HAP-1 (cell line): ENCODE data around the gene MTIF3.

Experiments
- DNase-seq, 2 experiments: peaks; one replicate each; pipeline ENCODE4 v3.0.0-alpha.2; 2016 to 2020; ENCODE audit warnings: low spot score in 2 of 2
- H3K27me3 ChIP-seq: fragments of 250-450 bp; sonication (Bioruptor Pico); 2 replicates; pipeline ENCODE4 v1.5.1; 2020; ENCODE audit warnings: low read depth, mild to moderate bottlenecking, moderate library complexity
- H3K36me3 ChIP-seq: fragments of 250-450 bp; sonication (Bioruptor Pico); replicated peaks from 2 replicates; pipeline ENCODE4 v1.5.1; 2020; ENCODE audit warnings: mild to moderate bottlenecking
- H3K4me1 ChIP-seq: fragments of 250-450 bp; sonication (Bioruptor Pico); 2 replicates; pipeline ENCODE4 v1.5.1; 2020; ENCODE audit warnings: mild to moderate bottlenecking
- H3K4me3 ChIP-seq: fragments of 250-450 bp; sonication (Bioruptor Pico); 2 replicates; pipeline ENCODE4 v1.5.1; 2020; ENCODE audit warnings: mild to moderate bottlenecking, moderate library complexity
- H3K9me3 ChIP-seq: fragments of 250-450 bp; sonication (Bioruptor Pico); 2 replicates; pipeline ENCODE4 v1.5.1; 2020; ENCODE audit warnings: mild to moderate bottlenecking, moderate library complexity
- in situ Hi-C: fragments of 300-500 bp; cut with MboI; formaldehyde crosslinking; loops from 3 replicates; pipeline ENCODE4 v1.14.3; 2020; ENCODE audit warnings: low sequenced_read_pairs, inconsistent platforms, mixed read lengths

Gene MTIF3, protein sequence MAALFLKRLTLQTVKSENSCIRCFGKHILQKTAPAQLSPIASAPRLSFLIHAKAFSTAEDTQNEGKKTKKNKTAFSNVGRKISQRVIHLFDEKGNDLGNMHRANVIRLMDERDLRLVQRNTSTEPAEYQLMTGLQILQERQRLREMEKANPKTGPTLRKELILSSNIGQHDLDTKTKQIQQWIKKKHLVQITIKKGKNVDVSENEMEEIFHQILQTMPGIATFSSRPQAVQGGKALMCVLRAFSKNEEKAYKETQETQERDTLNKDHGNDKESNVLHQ

DNA sequence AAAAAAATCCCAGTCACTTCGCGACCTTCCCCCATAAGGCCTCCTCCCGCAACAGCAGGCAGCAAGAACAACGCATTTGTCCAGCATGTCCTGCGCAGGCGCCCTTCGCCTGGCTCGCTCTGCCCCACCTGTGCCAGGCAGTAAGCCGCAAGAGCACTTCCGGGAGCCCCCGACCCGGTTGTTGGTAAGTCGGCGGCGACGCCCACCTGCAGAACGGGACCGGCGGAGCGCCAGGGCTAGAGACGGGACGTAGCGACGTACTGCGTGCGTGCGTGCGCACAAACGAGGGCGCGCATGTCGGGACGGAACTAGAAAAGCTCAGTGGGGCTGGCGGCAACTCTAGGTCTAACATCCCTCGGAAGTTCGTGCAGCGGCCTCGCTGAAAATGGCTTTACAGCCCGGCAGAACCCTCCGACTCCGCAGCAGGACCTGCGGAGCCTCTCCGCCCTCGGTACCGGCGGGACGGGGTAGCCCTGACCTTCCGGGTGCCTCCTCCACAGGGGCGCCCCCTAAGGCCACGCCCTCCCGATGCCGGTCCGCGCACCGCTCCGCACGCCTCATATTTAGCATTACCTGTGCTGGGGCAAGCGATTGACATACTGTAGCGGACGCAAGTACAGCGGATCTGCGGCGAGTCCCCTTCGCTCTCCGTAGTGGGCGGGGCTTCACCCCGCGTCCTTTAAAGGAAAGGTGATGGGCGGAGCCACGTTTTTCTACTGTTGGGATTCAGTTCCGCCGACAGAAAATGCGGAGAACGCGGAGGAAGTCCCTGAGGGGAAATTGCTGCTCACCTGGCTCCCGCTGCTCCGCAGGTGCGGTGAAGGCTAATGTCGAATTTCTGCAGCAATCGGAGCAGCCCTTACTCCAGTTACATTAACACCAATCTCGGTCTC lies at the start of gene MTIF3:
Gene MTIF3, minus strand, starts transcription at position 629 of the 893 bp plus-strand sequence. CDS start 10,116 bp downstream, outside the sequence.
- H3K27me3 ChIP-seq: no peaks in the 10 kb centered on the region
- H3K36me3 ChIP-seq: no peaks in the 10 kb centered on the region
- no peaks in the 10 kb centered on the region for H3K9me3 ChIP-seq
- no peaks in the 10 kb centered on the region; the same call in 1 of the 2 replicates for H3K4me1 ChIP-seq
- peak; percentile 86 to 96 for DNase-seq
- in situ Hi-C loops: no loop called here
- H3K4me3 ChIP-seq: peak within 1 kb of the TSS; percentile 77

DNA sequence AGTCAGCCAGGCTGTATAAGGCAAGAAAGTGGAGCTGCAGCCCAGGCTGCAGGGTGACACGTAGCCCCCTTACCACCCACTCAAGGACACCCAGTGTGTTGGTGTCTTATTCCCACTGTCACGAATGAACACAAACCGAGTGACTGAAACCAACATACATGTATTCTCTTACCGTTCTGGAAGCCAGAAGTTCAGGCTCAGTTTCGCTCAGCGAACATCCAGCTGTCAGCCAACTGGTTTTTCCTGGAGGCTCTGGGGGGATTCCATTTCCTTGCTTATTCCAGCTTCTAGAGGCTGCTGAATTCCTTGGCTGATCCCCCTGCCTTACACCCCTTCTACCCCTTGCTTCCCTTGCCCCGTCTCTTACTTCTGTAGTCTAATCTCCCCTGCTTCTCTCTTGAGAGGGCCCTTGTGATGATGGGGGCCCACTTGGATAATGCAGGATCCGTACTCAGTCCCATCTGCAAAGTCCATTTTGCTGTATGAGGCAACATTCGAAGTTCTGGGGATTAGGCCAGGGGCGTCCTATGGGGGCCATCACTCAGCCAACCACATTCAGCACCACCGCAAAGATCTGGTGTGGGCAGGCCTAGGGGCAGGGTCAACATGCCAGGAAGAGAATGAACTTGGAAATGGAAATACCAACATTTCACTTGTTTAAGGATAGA lies 47.3 kb upstream of the MTIF3 start:
- no peak overlapping the region for H3K4me3 ChIP-seq
- H3K4me1 ChIP-seq: peaks cover 2% of the 10 kb centered on the region; the same call in 1 of the 2 replicates
- no peaks in the 10 kb centered on the region for H3K36me3 ChIP-seq
- H3K27me3 ChIP-seq: no peaks in the 10 kb centered on the region
- no peak for DNase-seq
- H3K9me3 ChIP-seq: no peaks in the 10 kb centered on the region
- in situ Hi-C loops: no loop called here

DNA sequence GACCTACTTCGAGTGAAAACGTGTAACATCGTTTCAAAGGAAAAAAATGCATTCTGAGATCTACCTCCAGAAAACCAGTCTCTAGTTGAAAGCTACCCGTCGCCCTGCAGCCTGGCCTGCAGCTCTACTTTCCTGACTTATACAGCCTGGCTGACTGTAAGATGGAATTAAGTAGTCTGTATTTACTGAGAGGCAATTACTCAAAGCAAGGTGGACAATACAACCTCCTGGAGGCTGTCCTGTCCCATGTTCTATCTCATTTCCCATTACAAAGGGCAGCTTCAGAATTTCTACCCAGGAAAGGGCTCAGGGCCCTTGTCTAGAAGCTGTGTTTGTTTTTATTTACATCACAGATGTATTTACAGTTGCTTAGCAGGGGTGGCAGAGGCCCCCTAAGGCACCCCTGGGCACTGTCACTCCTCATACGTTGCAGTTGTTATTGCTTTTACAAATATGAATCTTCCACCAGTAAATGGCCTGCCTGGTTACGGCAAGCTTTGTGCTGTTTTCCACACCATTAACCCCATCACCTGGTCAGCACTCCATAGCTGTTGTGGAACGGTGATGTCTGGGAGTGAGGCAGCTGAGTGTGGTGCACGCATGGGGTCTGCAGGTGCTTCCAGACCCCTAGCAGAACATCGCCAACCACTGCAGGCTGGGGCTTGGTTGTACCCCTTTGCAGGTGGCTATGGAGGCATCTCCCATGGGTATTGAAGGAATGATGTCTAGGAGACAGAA lies 46.3 kb upstream of the MTIF3 start:
- H3K9me3 ChIP-seq: no peaks in the 10 kb centered on the region
- DNase-seq: no peak
- in situ Hi-C loops: no loop called here
- H3K27me3 ChIP-seq: no peaks in the 10 kb centered on the region
- no peak overlapping the region for H3K4me3 ChIP-seq
- no peaks in the 10 kb centered on the region for H3K36me3 ChIP-seq
- H3K4me1 ChIP-seq: peaks cover 2% of the 10 kb centered on the region; the same call in 1 of the 2 replicates

DNA sequence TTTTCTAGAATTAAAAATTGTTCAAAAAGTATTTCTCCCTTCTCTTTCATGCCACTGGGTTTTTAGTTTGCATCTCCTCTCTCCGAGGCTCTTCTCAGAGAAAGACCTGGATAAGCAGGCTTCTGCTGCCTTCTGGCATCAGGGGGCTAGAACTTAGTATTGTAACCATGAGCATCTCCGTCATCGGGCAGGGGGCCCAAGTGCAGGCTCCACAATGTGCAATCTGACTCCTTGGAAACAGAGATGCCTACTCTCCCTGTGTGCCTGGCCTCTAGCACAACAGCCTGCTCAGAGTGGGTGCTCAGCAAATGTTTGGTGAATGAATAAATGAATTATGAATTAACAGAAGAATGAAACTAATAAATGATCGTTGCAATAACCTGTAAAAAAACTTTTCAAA lies 45.6 kb upstream of the MTIF3 start:
- H3K9me3 ChIP-seq: no peaks in the 10 kb centered on the region
- in situ Hi-C loops: no loop called here
- H3K4me3 ChIP-seq: no peak overlapping the region
- H3K27me3 ChIP-seq: no peaks in the 10 kb centered on the region
- peaks cover 2% of the 10 kb centered on the region; the same call in 1 of the 2 replicates for H3K4me1 ChIP-seq
- DNase-seq: no peak
- no peaks in the 10 kb centered on the region for H3K36me3 ChIP-seq

DNA sequence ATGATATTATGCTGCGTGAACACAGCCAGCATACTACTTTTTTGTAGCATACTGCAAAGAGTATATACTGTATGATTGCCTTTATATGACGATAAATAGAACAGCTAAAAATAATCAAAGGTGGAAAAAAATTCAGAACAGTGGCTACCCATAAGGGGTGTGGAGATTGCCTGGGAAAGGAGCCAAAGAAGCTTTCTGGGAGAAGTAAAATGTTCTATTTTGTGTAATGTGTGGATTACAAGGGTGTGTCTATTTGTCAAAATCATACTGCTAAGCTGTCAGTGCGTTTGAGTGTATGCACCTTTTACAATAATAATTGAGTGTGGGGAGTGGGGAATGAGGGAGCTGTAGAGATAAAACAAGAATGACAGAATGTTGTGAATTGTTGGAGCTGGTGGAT lies 45.2 kb upstream of the MTIF3 start:
- DNase-seq: peak; percentile 12 to 22
- in situ Hi-C loops: no loop called here
- no peak overlapping the region for H3K4me3 ChIP-seq
- no peaks in the 10 kb centered on the region for H3K9me3 ChIP-seq
- H3K4me1 ChIP-seq: peaks cover 2% of the 10 kb centered on the region; the same call in 1 of the 2 replicates
- no peaks in the 10 kb centered on the region for H3K27me3 ChIP-seq
- H3K36me3 ChIP-seq: no peaks in the 10 kb centered on the region

DNA sequence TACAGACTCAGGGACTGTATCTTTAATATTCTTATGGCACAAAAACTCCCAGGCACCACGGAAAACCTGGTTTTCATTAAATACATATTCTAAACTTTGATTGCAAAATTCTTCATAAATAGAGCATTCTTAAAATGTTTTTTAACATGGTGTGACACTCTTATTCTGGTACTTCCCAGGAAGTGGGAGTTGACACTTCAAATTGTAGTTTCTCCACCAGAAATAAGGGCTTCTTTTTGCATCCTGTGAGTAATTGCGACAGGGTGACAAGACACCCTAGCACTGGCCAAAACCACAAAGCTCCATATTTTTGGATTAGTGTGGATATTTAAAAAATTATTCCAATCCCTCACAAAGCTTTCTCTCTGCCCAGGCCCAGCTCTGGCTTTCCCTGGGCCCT lies 43.6 kb upstream of the MTIF3 start:
- in situ Hi-C loops: no loop called here
- Histone ChIP-seq H3K4me1 (peaks cover 2% of the 10 kb centered on the region; the same call in 1 of the 2 replicates), H3K36me3 (no peaks in the 10 kb centered on the region), H3K9me3 (no peaks in the 10 kb centered on the region), H3K27me3 (no peaks in the 10 kb centered on the region), H3K4me3 (no peak overlapping the region)
- no peak for DNase-seq

DNA sequence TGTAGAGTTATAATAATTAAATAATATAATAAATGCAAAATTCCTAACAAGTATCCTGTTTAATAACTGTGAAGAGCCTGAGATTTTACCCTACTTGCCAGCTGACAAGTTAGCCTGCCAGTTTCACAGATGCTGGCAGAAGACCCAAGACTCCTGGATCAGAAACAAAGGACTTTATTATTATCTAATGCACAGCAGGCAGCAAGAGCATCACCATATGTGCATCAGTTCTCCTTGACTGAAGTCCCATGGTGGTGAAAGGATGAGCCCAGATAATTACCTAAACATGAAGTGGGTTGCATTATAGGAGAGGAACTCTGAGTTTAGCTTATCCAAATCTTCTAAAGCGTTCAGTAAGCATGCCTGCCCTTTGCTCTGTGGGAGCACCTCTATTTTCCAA lies 39.1 kb upstream of the MTIF3 start:
- in situ Hi-C loops: no loop called here
- Histone ChIP-seq H3K4me1 (no peaks in the 10 kb centered on the region), H3K36me3 (no peaks in the 10 kb centered on the region), H3K4me3 (no peak overlapping the region), H3K27me3 (no peaks in the 10 kb centered on the region), H3K9me3 (no peaks in the 10 kb centered on the region)
- no peak for DNase-seq

DNA sequence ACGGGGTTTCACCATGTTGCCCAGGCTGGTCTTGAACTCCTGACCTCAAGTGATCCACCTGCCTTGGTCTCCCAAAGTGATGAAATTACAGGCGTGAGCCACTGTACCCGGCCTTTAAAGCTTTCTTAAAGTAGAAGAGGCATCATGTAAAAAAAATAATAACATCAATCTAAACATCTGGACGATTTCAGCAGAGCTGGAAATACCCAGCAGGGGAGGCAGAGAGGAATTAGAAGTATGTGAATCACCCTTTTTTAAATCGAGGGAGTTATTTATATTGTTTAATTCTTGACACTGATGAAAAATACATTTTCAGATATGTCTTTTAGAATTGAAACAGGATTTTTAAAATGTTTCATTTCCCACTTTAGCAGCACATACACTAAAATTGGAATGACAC lies 37.4 kb upstream of the MTIF3 start:
- no peak for DNase-seq
- Histone ChIP-seq H3K27me3 (no peaks in the 10 kb centered on the region), H3K36me3 (no peaks in the 10 kb centered on the region), H3K4me3 (no peak overlapping the region), H3K4me1 (no peaks in the 10 kb centered on the region), H3K9me3 (no peaks in the 10 kb centered on the region)
- in situ Hi-C loops: no loop called here

DNA sequence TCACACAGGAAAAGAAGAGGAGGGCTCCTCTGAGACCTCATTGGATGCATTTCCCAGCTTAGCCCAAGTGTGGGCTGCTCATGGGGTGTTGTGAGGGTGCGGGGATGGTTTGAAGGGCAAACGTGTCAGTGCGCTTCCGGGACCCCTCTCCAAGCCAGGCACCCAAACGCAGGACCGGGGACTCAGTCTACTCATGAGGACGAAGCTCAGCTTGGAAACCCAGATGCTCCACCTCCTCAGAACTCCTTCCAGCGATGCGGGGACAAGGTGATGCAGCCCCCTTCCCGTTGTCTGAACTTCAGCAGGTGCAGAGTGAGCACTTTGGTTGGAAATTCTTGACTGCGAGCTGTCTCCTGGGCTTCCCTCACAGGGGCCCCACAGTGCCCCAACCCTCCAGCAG lies 33.1 kb upstream of the MTIF3 start:
- H3K9me3 ChIP-seq: peaks cover 2% of the 10 kb centered on the region
- no peak overlapping the region for H3K4me3 ChIP-seq
- no peaks in the 10 kb centered on the region for H3K27me3 ChIP-seq
- in situ Hi-C loops: no loop called here
- H3K4me1 ChIP-seq: no peaks in the 10 kb centered on the region
- H3K36me3 ChIP-seq: no peaks in the 10 kb centered on the region
- no peak for DNase-seq

DNA sequence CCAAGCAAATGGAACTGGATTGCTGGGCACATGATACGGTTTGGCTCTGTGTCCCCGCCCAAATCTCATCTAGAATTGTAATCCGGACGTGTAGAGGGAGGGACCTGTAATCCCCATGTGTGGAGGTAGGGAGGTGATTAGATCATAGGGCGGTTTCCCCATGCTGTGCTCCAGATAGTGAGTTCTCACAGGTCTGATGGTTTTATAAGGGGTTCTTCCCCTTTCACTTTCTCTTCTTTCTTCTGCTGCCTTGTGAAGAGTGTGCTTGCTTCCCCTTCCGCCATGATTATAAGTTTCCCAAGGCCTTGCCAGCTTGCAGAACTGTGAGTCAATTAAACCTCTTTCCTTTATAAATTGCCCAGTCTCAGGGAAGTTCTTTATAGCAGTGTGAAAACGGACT lies 32.6 kb upstream of the MTIF3 start:
- no peaks in the 10 kb centered on the region for H3K27me3 ChIP-seq
- no peak overlapping the region for H3K4me3 ChIP-seq
- DNase-seq: no peak
- H3K9me3 ChIP-seq: peaks cover 2% of the 10 kb centered on the region
- no peaks in the 10 kb centered on the region for H3K36me3 ChIP-seq
- in situ Hi-C loops: no loop called here
- H3K4me1 ChIP-seq: no peaks in the 10 kb centered on the region

DNA sequence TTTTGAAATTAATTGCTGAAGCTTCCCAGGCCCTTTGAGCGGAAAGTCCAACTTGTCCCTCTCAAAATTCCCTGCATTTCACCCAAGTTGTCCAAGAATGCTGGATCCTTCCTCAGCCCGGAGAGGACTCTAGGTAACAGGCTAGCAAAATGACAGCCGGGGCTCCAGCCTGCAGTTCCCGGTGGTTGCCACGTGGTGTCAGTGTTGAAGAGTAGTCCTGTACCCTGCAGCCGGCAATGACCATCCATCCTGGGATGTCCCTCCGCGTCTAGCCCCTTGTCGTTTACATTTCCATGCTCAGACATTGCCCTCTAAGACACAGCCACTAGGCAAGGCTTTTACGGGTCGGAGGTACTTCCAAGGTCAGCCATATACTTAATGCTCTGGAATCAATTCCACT lies 31.4 kb upstream of the MTIF3 start:
- DNase-seq: peak; percentile 21 to 75
- Histone ChIP-seq H3K4me3 (no peak overlapping the region), H3K4me1 (no peaks in the 10 kb centered on the region), H3K27me3 (no peaks in the 10 kb centered on the region), H3K9me3 (peaks cover 2% of the 10 kb centered on the region), H3K36me3 (no peaks in the 10 kb centered on the region)
- in situ Hi-C loops: no loop called here

DNA sequence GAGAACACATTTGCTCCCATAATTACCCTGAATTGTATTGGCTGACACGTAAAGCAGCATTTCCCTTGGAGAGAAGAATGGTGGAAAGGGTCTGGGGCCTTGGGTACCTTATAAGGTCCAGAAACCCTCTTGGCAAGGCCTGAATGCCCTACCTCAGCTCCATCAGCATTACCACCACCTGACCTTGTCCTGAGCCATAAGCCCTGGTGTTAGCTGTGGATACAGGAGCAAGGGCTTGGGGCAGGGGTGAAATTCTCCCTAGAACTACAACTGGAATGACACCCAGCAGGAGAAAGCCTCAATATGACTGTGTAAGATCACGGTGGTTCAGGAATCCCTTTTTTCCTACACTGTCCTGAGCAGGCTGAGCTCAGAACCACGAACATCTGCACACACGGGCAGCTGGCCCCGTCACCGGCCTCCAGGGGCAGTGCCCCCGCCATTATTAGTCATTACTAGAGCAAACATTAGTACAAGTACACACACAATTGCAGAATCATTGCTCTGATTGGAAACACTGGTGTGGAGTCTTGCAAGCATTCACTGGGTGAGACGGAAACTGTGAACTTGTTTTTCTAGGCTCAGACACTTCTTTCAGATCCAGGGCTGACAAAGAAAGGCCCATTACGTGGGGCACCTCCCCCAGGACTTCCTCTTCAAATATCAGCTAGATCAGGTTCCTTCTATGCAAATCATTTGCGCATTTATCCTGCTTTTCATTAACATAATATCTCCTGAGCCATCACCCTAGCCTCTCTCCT lies 26.8 kb upstream of the MTIF3 start:
- in situ Hi-C loops: no loop called here
- no peak overlapping the region for H3K4me3 ChIP-seq
- DNase-seq: no peak
- H3K9me3 ChIP-seq: peaks cover 2% of the 10 kb centered on the region
- H3K27me3 ChIP-seq: no peaks in the 10 kb centered on the region
- no peaks in the 10 kb centered on the region for H3K4me1 ChIP-seq
- no peaks in the 10 kb centered on the region for H3K36me3 ChIP-seq
